IPS-15b (cell line): Measurements from ENCODE around the gene RHEBL1.

Experiments
- H3K27me3 ChIP-seq: one replicate; pipeline ENCODE4 v1.6.1; 2013; ENCODE audit warnings: low read length; ENCODE audit not compliant: control insufficient read depth, insufficient read depth
- H3K36me3 ChIP-seq: one replicate; pipeline ENCODE4 v1.6.1; 2013; ENCODE audit warnings: low read length; ENCODE audit not compliant: control insufficient read depth, insufficient read depth
- H3K4me1 ChIP-seq: one replicate; pipeline ENCODE4 v1.6.1; 2013; ENCODE audit warnings: mild to moderate bottlenecking, low read length; ENCODE audit not compliant: control insufficient read depth, insufficient read depth
- H3K4me3 ChIP-seq: one replicate; pipeline ENCODE4 v1.5.1; 2013; ENCODE audit warnings: low read depth, low read length
- H3K9ac ChIP-seq: one replicate; pipeline ENCODE4 v1.6.1; 2013; ENCODE audit warnings: low read depth, mild to moderate bottlenecking, low read length
- H3K9me3 ChIP-seq: one replicate; pipeline ENCODE4 v1.6.1; 2013; ENCODE audit warnings: mild to moderate bottlenecking, low read length; ENCODE audit not compliant: control insufficient read depth, insufficient read depth

The RHEBL1 gene

DNA sequence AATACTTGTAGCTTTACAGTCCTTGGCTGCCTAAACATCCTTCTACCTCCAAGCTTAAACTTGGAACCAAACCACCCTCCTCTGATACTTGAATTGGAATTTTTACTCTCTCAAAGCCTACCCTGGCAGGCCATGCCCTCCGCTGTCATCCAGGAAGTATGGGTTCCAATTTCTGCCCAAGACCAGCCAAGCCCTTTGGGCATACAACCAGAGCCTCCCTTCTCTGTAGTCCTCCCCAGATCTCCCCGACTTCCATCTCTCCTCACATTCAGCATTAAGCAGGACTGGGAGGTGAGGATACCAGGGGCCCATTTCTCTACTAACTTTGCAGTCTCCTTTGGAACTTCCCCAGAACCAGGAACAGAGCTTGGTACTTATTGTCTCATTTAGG, 25.2 kb upstream of the RHEBL1 start:
- Histone ChIP-seq H3K4me1 (peaks cover 6% of the 10 kb centered on the region), H3K9ac (no peak overlapping the region), H3K36me3 (peaks cover 8% of the 10 kb centered on the region), H3K27me3 (peaks cover 57% of the 10 kb centered on the region), H3K4me3 (no peak overlapping the region), H3K9me3 (no peaks in the 10 kb centered on the region)

DNA sequence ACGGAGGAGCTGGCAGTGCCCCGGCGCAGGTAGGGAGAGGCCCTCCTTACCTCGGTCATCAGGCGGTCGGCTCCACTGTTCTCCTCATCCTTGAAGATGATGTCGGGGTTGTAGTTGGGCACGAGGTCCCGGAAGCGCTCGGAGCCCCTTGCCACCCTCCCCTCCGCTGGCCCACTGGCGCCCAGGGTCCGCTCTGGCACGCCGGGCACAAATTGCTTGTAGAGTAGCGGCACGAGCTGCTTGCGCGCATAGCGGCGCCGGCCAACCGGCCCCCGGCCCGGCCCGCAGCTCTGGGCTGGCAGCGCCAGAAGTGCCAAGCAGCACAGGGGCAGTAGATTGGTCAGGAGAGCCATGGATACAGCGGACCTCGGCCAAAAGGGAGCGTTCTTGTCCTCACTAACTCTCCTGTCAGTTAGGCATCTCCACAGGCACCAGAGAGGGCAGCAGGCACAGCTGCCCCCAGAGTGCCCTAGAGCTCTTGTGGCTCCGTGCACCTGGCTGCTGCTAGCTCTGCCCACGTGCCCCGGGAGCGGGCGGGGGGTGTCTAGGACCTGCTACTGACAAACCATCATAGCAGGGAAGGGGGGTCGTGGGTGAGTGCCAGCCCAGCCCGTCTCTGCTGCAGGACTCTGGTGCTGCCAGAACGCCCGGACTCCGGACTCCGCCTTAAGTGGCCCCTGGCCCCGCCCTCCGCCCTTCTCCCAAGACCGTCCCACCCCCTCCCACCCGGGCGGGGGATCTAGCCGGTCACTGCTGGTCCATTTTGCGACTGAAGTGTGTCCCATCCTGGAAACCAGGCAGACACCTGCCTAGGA, 24.6 kb upstream of the RHEBL1 start, which contains the start of gene DHH:
DHH (minus strand) TSS at position 642 of the 815 bp plus-strand sequence; CDS start at position 353, 289 bp downstream.
- Histone ChIP-seq H3K36me3 (peaks cover 8% of the 10 kb centered on the region), H3K4me3 (peak within 1 kb of the TSS; percentile 46), H3K4me1 (peaks cover 8% of the 10 kb centered on the region), H3K9ac (no peak within 1 kb of the TSS), H3K27me3 (peaks cover 63% of the 10 kb centered on the region), H3K9me3 (no peaks in the 10 kb centered on the region)

- Histone ChIP-seq H3K27me3 (peaks cover 69% of the 10 kb centered on the region), H3K9me3 (no peaks in the 10 kb centered on the region), H3K9ac (no peak overlapping the region), H3K4me1 (peaks cover 12% of the 10 kb centered on the region), H3K36me3 (peaks cover 8% of the 10 kb centered on the region), H3K4me3 (peak overlapping the region; percentile 46)
Observed at GRCh38 chr12:49093792-49094159, 24.0 kb upstream of the RHEBL1 start.

DNA sequence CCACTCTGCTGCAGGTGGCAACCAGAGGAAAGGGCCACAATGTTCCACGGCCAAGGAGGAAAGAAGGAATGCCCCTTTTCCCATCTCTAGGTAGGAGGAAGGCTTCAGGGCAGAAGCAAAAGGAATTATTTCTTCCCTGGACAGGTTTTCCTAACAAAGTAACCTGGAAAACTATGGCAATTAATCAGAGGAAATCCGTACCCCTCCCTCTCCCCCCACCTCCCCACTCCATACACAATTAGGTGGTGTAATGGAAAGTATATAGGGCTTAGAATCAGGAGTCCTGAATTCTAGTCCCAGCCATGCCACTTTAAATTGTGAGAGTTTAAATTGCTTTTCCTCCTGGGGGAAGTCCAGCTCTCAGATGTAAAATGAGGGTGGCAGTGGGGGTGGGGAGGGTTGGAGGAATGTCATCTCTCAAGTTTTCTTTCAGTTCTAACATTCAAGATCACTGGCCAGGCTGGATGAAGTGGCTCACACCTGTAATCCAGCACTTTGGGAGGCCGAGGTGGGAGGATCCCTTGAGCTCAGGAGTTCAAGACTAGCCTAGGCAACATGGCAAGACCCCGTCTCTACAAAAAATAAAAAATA, 23.1 kb upstream of the RHEBL1 start:
- Histone ChIP-seq H3K4me1 (peaks cover 18% of the 10 kb centered on the region), H3K9ac (no peak overlapping the region), H3K27me3 (peaks cover 78% of the 10 kb centered on the region), H3K9me3 (no peaks in the 10 kb centered on the region), H3K4me3 (no peak overlapping the region), H3K36me3 (peaks cover 8% of the 10 kb centered on the region)

DNA sequence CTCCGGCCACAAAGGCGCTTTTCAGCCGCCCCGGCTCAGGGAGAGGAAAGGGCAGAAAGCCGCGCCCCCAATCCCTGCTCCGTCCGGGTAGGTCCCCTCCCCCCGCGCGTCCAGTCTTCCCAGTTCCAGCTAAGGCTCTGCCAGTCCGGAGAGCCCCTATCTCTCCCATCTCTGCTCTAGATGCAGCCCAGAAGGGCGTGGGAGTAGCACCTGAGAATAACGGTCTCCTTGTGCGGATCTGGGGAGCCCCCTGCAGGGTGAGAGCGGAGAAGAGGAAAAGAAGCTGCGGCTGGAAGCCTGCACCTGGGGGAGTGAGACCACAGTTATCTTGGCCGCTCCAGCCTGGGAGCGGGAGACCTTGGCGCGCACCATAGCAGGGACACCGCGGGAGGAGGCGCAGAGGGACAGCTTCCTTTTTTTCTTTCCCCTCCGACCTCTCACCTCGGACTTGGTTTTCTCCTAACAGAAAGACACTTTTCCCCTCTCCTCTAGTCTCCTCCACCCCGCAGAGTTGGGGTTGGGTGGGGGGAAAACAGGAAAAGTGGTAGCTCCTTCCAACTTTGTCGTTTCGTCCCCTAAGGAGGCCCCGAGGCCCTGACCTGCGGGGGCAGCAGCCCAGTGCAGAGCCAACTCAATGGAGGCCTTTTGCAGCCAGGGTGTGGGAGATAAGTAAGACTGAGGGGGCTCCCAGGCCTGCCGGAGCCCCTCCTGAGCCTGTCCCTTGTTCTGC, 22.5 kb upstream of the RHEBL1 start:
- Histone ChIP-seq H3K9me3 (no peaks in the 10 kb centered on the region), H3K36me3 (peaks cover 4% of the 10 kb centered on the region), H3K4me1 (peaks cover 20% of the 10 kb centered on the region), H3K27me3 (peaks cover 84% of the 10 kb centered on the region), H3K4me3 (peak overlapping the region; percentile 33), H3K9ac (no peak overlapping the region)

DNA sequence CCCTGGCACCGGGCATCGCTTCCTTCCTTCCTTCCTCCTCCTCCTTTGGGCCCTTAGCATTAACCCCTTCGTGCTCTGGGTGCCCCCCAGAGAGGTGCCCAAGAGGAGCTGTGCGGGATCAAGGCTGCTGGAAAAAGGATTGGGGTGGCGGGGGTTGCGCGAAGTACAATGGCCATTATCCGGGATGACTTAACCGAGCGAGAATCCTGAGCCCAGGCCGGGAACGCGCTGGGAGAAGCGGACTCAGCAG, 22.0 kb upstream of the RHEBL1 start:
- Histone ChIP-seq H3K36me3 (peaks cover 2% of the 10 kb centered on the region), H3K27me3 (peaks cover 89% of the 10 kb centered on the region), H3K9ac (no peak overlapping the region), H3K4me3 (peak overlapping the region; percentile 26), H3K4me1 (peaks cover 20% of the 10 kb centered on the region), H3K9me3 (no peaks in the 10 kb centered on the region)

DNA sequence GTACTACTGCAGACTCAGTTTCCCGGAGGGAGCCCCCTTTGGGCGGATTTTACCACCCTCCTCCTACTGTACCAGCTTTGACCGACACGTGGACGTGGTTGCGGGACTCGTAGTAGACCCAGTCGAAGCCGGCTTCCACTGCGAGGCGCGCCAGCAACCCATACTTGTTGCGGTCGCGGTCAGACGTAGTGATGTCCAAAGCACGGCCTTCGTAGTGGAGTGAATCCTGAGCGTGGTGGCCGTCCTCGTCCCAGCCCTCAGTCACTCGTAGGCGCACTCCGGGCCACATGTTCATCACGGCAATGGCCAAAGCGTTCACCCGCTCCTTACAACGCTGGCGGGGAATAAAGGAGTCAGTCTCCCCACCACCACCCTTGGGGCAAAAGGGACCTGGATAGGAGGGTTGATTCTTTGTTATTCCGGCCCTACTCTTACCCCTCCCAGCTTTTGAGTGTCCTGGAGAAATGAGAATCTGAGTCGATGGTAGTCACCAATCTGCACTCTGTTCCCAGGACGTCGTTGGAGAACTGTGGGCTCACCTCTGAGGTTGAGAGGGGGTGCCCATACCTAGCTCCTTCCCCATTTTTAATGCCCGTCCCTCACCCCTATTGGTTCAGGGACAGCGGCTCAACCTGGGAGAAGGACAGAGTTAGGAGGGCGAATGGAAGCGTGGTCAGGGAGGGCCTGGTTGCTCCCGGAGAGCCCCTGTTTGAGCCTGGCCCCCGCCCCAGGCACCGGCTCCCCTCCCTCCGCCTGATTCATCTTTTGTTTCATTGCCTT, 21.5 kb upstream of the RHEBL1 start:
- Histone ChIP-seq H3K9me3 (no peaks in the 10 kb centered on the region), H3K9ac (no peak overlapping the region), H3K27me3 (peaks cover 94% of the 10 kb centered on the region), H3K4me1 (peaks cover 20% of the 10 kb centered on the region), H3K36me3 (peaks cover 2% of the 10 kb centered on the region), H3K4me3 (peak overlapping the region; percentile 26)

- Histone ChIP-seq H3K27me3 (peaks cover 93% of the 10 kb centered on the region), H3K36me3 (peaks cover 2% of the 10 kb centered on the region), H3K4me3 (peak overlapping the region; percentile 54), H3K9me3 (no peaks in the 10 kb centered on the region), H3K9ac (no peak overlapping the region), H3K4me1 (peaks cover 20% of the 10 kb centered on the region)
Observed at GRCh38 chr12:49089821-49090773, 20.3 kb upstream of the RHEBL1 start.

DNA sequence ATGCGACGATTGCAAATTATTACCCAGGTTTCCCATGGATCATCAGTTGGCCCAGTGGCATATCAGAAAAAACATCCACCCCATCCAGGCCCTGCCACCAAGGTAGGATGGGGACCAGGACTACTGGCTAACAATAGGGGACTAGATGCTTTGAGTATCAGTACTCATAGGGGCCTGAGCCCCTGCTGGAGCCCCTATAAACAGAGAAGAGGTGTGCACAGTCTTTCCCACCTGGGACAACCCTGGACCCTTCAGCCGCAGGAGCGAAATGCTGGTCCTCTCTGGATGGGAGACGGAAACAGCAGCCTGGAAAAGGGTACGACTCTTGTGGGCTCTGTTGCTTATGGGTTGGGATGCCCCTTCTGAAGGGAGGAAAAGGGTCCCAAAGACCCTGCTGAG, 19.2 kb upstream of the RHEBL1 start:
- H3K4me3 ChIP-seq = peak overlapping the region; percentile 49

DNA sequence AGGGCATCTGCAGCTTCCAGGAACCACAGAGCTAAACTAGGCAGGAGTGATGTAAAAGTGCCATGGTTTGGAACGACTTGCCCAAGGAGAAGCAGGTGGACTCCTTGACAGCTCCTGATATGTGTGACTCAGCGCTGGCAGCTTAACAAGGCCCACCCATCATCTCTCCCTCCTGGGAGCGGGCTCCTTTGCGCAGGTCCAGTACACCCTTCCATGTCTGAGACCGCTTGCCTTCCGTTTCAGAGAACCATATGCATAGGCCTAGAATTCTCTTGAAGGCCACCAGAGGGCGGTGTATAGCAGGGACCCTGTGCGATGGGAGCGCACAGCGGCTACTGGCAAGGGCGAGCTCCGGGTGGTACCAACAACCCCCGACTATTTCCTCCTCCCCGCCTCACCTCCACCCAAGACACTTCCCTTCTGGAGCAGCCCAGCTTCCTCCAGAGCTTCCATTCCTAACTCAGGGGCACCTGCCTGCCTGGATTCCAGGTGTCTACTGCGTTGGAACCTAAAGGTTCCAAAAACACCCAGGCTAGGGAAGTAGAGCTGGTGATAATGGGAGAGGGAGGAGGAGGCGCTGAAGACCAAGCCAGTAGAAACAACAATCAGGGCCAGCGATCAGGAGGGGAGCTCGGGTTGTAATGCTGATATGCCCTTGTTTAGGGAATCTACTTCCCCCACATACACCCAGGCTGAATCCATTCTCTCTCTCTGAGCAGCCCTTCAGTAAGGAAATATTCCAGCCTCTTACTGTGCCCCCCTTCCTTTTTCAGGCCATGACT, 18.6 kb upstream of the RHEBL1 start:
- H3K9ac ChIP-seq = no peak overlapping the region
- H3K36me3 ChIP-seq = peaks cover 2% of the 10 kb centered on the region
- H3K9me3 ChIP-seq = no peaks in the 10 kb centered on the region
- peak overlapping the region; percentile 49 for H3K4me3 ChIP-seq
- peaks cover 83% of the 10 kb centered on the region for H3K27me3 ChIP-seq
- peaks cover 16% of the 10 kb centered on the region for H3K4me1 ChIP-seq

More for the DNA sequence above, 19.2 kb upstream of the RHEBL1 start:
- no peaks in the 10 kb centered on the region for H3K9me3 ChIP-seq
- no peak overlapping the region for H3K9ac ChIP-seq
- H3K4me1 ChIP-seq = peaks cover 16% of the 10 kb centered on the region
- H3K36me3 ChIP-seq = peaks cover 2% of the 10 kb centered on the region
- peaks cover 89% of the 10 kb centered on the region for H3K27me3 ChIP-seq
